ENCODE measurements around the gene SHMT2. TPM values are rescaled to one million over a fixed set of nuclear protein-coding genes. Genes with fewer than 3 reads are reported as not detected.

SHMT2 gene
- total RNA-seq, 2 experiments from 2014 or later = 142 to 159 TPM

DNA sequence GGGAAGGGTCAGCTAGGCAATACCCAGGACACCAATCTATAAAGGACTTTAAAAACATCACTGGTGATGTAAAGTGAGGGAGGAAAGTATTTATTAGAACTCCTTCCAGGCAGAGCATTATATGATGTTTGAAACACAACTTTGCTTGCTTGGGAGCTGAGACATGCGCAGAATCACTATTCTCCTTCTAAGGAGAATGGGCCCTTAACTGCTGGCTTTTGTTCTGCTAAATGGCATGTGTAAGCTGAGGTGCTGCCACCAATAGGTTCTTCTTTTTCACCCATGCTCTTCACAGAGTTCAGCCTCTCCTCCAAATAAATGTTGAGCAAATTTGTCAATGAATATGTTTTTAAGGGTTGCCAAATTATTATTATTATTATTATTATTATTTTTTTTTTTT lies 17.5 kb downstream of the SHMT2 start:
- ATAC-seq (ENCODE audit: low read depth) (no peak), DNase-seq (no peak)
- Mint-ChIP-seq H3K27ac (no peak overlapping the region), H3K9me3 (no peaks in the 10 kb centered on the region), H3K4me3 (no peak overlapping the region), H3K27me3 (peaks cover 8% of the 10 kb centered on the region), H3K4me1 (peaks cover 25% of the 10 kb centered on the region), H3K36me3 (peaks cover 8% of the 10 kb centered on the region)
- POLR2A ChIA-PET = interaction anchor here (0.7 kb wide), 1 partner anchor 9 kb away, joined by 3 read pairs; no protein-coding TSS in a partner anchor

DNA sequence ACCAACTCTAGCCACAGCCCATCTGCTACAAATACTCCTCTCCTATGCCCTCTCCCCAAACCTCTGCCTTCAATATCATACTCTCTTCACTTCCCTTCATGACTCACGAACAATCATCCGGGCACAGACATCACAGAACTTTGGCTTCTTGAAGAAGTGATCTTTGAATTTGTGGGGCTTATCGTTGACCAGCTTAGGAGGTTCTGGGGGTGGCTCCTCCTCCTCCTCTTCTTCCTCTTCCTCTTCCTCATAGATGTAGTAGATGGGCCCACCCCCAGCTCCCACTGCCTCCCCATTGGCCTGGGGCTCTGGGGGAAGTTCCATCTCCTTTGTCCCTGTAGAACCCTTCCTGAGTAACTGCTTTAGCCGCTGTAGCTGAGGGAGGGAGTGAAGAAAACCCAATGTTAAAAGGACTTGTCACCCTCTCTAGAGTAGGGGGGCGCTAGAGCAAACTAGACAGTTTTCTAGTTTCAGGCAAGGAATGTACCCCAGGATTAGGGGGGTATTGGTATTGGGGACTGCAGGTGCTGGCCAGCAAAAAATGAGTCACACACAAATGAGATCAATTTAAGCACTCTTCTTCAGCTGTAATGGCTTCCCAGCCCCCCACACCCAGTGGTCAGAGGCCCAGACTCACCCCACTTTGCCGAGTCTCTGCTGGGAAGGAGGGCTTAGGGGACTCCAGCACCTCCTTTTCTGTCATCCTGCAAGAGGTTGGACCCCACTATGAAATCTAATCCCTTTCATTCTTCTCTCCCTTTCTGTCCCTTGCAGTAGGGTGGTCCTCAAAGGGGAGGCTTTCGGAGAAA lies 19.6 kb downstream of the SHMT2 start:
- Mint-ChIP-seq H3K36me3 (peaks cover 10% of the 10 kb centered on the region), H3K9me3 (no peaks in the 10 kb centered on the region), H3K27me3 (no peaks in the 10 kb centered on the region), H3K27ac (peak overlapping the region; percentile 71), H3K4me1 (peaks cover 12% of the 10 kb centered on the region), H3K4me3 (peak overlapping the region; percentile 74)
- POLR2A ChIA-PET = no interaction called here
- ATAC-seq (ENCODE audit: low read depth) (peak; percentile 60), DNase-seq (no peak)

DNA sequence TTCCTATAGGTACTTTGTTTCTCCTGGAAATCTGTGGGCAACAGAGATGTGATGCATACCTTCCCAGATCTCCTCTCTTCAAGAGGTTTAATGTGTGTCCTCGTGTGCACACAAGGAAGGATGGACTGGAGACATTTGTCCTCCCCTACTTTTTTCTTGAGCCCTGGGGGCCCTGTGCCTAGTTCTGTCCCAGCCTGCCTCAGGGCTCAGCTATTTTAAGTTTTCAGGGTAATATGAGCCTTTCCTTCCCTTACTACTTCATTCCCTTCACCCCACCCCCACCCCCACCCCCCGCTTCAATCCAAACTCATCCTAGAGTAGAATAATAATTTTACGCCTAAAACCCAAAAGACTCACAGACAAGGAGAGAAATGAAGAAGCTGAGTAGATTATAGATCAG lies 21.0 kb downstream of the SHMT2 start:
- no peak overlapping the region for H3K27ac Mint-ChIP-seq
- POLR2A ChIA-PET = interaction anchor here (0.6 kb wide), 1 partner anchor 499 kb away, joined by 7 read pairs; no protein-coding TSS in a partner anchor
- H3K27me3 Mint-ChIP-seq = no peaks in the 10 kb centered on the region
- no peaks in the 10 kb centered on the region for H3K9me3 Mint-ChIP-seq
- H3K36me3 Mint-ChIP-seq = peaks cover 10% of the 10 kb centered on the region
- no peak for DNase-seq
- H3K4me1 Mint-ChIP-seq = peaks cover 11% of the 10 kb centered on the region
- ATAC-seq (ENCODE audit: low read depth) = no peak
- H3K4me3 Mint-ChIP-seq = no peak overlapping the region

DNA sequence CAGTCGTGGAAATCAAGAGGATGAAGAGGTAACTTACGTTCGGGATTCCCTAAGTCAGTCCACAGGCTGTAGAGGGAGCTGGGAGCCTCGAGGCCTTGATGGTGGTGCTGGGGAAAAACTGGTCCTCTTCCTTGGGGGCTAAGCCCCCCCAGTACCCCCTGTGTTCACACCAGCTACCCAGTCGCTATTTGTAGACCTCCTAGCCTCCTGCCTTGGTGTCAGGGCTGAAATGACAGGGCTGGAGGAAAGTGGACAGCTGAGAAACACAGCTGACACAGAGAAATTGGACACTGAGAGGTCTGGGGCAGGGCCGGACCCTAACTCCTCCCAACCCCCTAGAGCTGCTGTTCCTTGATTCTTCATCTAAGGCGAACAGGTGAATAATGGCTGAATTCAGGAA lies 21.4 kb downstream of the SHMT2 start, which contains the start of gene STAC3:
Gene STAC3, minus strand, starts transcription at position 232 of the 400 bp plus-strand sequence. CDS start 1,551 bp downstream, outside the sequence.
- H3K27me3 Mint-ChIP-seq = no peaks in the 10 kb centered on the region
- H3K27ac Mint-ChIP-seq = no peak within 1 kb of the TSS
- ATAC-seq (ENCODE audit: low read depth) (no peak), DNase-seq (no peak)
- POLR2A ChIA-PET = interaction anchor here (0.6 kb wide), 1 partner anchor 181 kb away, joined by 3 read pairs; no protein-coding TSS in a partner anchor
- peaks cover 11% of the 10 kb centered on the region for H3K36me3 Mint-ChIP-seq
- H3K4me1 Mint-ChIP-seq = peaks cover 11% of the 10 kb centered on the region
- H3K4me3 Mint-ChIP-seq = no peak within 1 kb of the TSS
- H3K9me3 Mint-ChIP-seq = no peaks in the 10 kb centered on the region

DNA sequence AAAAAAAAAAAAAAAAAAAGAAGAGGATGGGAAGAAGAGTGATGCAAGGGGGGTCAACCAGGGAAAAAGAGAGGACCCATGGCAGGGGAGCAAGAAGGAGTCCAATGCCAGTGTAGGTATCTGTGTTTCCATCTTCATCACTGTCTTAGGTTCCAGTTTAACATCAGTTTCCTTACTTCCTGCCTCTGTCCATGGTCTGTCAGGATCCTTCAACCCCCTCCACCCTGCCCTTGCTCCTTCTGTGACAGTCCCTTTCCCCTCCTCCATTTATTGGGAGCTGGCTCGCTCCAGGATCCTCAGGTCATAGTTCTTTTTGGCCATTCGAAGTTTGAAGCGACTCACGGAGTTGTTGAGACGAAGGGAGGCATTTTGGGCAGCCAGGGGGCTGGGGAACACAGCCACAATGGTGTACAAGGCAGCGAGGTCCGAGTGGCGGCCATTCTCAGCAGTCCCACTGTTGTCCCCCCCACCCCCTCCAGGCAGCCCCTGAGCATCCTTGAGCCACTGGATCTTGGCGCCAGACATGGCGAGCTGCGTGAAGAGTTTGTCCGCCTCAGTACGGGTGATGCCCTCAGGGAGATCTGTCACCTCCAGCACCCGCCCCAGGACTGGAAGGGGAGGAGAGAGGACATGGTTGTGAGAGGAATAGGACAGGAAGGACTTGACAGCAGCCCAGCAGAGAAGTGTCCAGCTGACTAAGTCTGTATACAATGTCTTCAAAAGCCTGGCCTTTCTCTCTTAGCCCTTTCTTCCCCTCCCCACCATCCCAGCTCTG lies 25.2 kb downstream of the SHMT2 start:
- no peak for ATAC-seq (ENCODE audit: low read depth)
- H3K27ac Mint-ChIP-seq = no peak overlapping the region
- H3K4me3 Mint-ChIP-seq = no peak overlapping the region
- H3K9me3 Mint-ChIP-seq = no peaks in the 10 kb centered on the region
- H3K4me1 Mint-ChIP-seq = no peaks in the 10 kb centered on the region
- no peaks in the 10 kb centered on the region for H3K27me3 Mint-ChIP-seq
- no peak for DNase-seq
- H3K36me3 Mint-ChIP-seq = peaks cover 14% of the 10 kb centered on the region
- POLR2A ChIA-PET = no interaction called here

DNA sequence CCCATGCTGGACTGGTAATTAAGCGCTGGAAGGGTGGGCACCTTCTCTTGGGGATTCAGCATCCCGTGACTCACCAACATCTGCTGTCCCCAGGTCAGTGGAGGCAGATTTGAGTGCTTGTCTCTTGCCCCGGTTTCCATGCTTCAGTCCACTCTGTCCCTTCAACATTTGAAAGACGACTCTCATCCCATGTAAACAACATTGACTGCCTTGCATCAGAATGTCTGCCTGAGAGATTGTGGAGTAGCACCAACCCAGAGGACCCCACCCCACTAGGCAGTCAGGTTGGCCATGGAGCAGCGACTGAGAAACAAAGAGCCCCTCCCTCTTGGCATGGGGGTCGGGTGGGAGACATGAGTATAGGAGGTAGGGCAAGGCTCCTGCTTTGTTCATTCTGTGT lies 26.4 kb downstream of the SHMT2 start:
- no peak overlapping the region for H3K27ac Mint-ChIP-seq
- no peaks in the 10 kb centered on the region for H3K4me1 Mint-ChIP-seq
- H3K27me3 Mint-ChIP-seq = no peaks in the 10 kb centered on the region
- ATAC-seq (ENCODE audit: low read depth) (no peak), DNase-seq (no peak)
- no peaks in the 10 kb centered on the region for H3K9me3 Mint-ChIP-seq
- POLR2A ChIA-PET = no interaction called here
- H3K36me3 Mint-ChIP-seq = peaks cover 19% of the 10 kb centered on the region
- H3K4me3 Mint-ChIP-seq = no peak overlapping the region

DNA sequence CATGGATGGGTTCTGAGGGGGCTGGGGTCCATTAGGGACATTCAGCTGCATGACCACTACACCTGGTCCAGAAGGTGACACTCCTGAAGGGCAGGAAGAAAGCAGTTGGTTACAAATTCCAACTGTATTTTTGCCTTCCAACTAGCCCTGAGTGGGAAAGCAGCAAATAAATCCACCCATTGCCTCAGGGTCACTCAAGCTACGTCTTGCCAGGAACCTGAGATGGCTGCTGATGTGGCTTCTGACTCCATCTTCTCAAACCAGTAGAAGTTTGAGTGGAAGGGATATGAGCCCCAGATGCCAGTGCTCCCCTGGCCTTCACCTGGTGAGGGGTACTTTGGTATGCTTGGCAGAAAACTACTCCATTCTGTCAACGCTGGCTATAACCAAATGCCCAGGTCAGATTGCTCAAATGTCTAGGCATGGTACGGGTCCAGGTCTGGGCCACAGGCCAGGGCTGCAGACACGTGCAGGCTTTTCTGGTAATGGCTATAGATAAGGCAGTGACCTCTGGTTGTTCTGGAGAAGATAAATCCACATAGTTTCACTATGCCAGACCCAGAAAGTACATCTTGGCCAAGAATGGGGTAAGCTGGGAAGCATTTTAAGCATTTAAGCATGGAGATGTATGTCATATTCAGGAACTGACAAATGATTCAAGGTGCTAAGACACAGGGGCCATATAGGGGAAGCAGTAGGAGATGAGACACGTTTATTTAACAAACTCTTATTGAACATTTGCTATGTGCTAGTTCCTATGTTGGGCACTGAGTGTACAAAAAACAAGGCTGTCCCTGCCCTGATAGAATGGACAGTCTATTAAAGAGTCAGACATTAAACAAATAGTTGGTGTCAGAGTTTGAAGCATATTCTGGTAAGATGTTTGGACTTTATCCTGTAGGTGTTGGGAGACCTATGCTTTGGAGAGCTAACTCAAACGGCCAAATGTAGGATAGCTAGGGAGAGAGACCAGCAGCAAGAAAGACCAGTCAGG lies 29.8 kb downstream of the SHMT2 start:
- POLR2A ChIA-PET = no interaction called here

DNA sequence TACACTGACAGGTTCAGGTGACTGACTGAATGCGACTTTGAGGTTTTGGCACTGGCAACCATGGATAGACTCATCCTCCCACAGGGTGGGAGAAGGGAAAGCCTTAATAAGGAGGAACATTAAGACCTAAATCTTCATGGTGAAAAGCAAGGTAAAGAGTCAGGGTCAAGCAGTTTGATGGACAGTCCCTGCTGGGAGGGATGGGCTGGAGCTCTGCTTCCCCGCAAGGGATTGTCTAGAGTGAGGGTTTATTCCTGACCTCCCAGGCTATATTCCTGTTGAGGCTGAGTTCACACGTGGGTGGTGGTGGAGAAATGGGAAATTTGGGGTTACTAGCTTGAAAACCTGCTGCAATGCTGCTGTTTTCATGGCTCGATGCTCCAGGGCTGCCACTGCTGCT lies 30.9 kb downstream of the SHMT2 start:
- Mint-ChIP-seq H3K27me3 (no peaks in the 10 kb centered on the region), H3K36me3 (peaks cover 18% of the 10 kb centered on the region), H3K4me1 (peaks cover 6% of the 10 kb centered on the region), H3K27ac (no peak overlapping the region), H3K4me3 (no peak overlapping the region), H3K9me3 (no peaks in the 10 kb centered on the region)
- POLR2A ChIA-PET = no interaction called here
- ATAC-seq (ENCODE audit: low read depth) (no peak), DNase-seq (no peak)

More for the DNA sequence above, 29.8 kb downstream of the SHMT2 start:
- Mint-ChIP-seq H3K4me3 (no peak overlapping the region), H3K4me1 (peaks cover 6% of the 10 kb centered on the region), H3K9me3 (no peaks in the 10 kb centered on the region), H3K36me3 (peaks cover 18% of the 10 kb centered on the region), H3K27ac (no peak overlapping the region), H3K27me3 (no peaks in the 10 kb centered on the region)
- DNase-seq = no peak
- no peak for ATAC-seq (ENCODE audit: low read depth)

DNA sequence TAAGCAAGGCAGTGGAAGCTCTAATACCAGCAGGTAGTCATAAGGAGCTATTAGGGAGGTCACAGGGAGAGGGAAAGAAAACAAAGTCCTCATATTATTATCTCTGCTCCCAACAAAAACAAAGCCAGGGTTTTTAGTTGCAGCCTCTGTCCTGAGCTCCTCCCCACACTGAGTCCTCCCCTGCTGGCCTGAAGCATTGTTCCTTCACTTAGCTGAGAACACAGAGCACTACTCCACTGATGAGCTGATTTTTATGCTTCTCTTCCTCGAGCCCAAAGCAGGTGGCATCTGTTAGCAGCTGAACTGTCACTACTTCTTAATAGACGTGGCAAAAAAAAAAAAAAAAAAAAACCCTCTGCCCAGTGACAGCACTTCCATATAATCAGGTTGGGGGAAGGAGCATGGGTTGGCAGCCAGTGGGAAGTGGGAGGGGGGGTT lies 31.9 kb downstream of the SHMT2 start:
- Mint-ChIP-seq H3K36me3 (peaks cover 13% of the 10 kb centered on the region), H3K27me3 (no peaks in the 10 kb centered on the region), H3K4me3 (no peak overlapping the region), H3K4me1 (peaks cover 6% of the 10 kb centered on the region), H3K27ac (no peak overlapping the region), H3K9me3 (no peaks in the 10 kb centered on the region)
- POLR2A ChIA-PET = interaction anchor here (0.6 to 1.0 kb wide), 3 partner anchors 12 to 273 kb away, joined by 3 to 7 read pairs (median 3); no protein-coding TSS in a partner anchor
- ATAC-seq (ENCODE audit: low read depth) (no peak), DNase-seq (no peak)

DNA sequence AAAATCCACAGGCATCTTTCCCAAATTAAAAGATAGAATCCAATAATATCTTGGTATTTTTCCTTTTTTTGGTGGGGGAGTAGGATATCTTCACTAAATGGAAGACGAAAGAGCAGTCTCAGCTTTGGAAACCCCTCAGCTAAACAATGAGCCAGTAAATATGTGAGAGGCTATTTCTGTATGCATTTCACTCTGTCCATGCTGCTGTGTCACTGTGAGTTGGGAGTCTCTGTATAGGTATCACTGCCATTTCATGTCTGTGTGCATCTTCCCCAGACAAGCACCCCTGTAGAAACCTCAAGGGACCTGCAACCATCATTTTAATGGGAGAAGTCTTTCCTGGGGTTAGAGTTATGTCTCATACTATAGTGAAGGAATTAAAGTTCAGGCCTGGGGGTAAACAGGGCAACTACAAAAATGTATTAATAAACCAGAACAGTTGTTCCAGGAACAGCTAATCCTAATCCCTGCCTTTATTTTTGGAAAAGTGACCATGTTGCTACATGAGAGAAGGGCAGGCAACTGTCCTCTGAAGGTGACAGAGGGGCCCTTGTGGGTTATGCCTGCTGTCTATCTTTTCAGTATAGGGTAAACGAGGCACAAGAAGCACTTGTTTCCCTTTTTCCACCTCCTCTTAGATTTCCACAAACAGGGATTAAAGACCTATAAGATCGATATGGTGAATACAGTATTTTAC lies 32.8 kb downstream of the SHMT2 start:
- ATAC-seq (ENCODE audit: low read depth) = no peak
- peaks cover 6% of the 10 kb centered on the region for H3K4me1 Mint-ChIP-seq
- DNase-seq = no peak
- H3K27ac Mint-ChIP-seq = no peak overlapping the region
- H3K9me3 Mint-ChIP-seq = no peaks in the 10 kb centered on the region
- no peak overlapping the region for H3K4me3 Mint-ChIP-seq
- peaks cover 15% of the 10 kb centered on the region for H3K36me3 Mint-ChIP-seq
- POLR2A ChIA-PET = no interaction called here
- no peaks in the 10 kb centered on the region for H3K27me3 Mint-ChIP-seq

DNA sequence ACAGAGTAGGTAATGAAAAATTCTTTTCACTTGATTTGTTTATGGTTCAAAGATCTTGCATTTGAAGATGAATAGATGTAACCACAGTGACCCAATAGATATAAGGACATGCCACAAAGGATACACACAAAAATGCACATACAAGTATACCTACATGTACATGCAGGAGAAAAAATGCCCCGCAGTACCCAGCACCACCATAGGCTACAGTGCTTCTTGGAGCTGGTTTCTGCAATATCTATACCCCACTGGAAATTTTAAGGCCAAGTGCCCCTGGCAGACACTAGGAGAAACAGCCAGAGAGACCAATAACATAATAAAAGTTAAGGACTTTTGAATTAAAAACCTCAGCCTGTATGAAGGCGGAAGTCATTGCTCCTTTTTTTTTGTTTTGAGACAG lies 33.6 kb downstream of the SHMT2 start:
- ATAC-seq (ENCODE audit: low read depth) (no peak), DNase-seq (no peak)
- peaks cover 6% of the 10 kb centered on the region for H3K4me1 Mint-ChIP-seq
- H3K27me3 Mint-ChIP-seq = no peaks in the 10 kb centered on the region
- no peak overlapping the region for H3K27ac Mint-ChIP-seq
- POLR2A ChIA-PET = interaction anchor here (0.5 kb wide), 1 partner anchor 13 kb away, joined by 7 read pairs; no protein-coding TSS in a partner anchor
- no peak overlapping the region for H3K4me3 Mint-ChIP-seq
- no peaks in the 10 kb centered on the region for H3K9me3 Mint-ChIP-seq
- peaks cover 17% of the 10 kb centered on the region for H3K36me3 Mint-ChIP-seq

DNA sequence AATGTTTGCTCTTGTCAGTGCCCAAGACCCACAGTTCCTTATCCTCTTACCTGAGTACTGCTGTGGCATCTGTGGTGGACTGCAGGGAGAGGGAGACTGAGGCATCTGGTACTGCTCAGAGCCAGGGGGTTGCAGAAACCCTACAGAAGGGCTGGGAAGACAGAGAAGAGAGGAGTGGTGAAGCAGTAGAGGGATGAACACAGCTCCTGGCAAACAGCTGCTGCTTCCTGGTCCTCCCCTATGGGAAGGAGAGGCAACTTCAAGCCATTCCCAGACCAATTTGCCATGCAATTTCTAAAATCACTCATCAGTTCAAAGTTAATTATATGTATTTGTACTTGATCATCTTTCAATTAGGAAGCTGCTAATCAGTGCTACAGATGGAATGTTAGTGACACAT lies 37.2 kb downstream of the SHMT2 start:
- POLR2A ChIA-PET = interaction anchor here (1.4 kb wide), 1 partner anchor 192 kb away, joined by 7 read pairs; the partner anchor contains the start of gene GLI1
- no peak for DNase-seq
- H3K36me3 Mint-ChIP-seq = peaks cover 18% of the 10 kb centered on the region
- no peak for ATAC-seq (ENCODE audit: low read depth)
- H3K4me3 Mint-ChIP-seq = no peak overlapping the region
- H3K27ac Mint-ChIP-seq = peak overlapping the region; percentile 17
- no peaks in the 10 kb centered on the region for H3K27me3 Mint-ChIP-seq
- H3K4me1 Mint-ChIP-seq = peaks cover 6% of the 10 kb centered on the region
- H3K9me3 Mint-ChIP-seq = no peaks in the 10 kb centered on the region
